ENCODE results near the gene FRS2. TPM values are rescaled to one million over a fixed set of nuclear protein-coding genes. Genes with fewer than 3 reads are reported as not detected.

FRS2 gene
- total and polyA plus RNA-seq, 2 of the 4 experiments (the other 2 are of a cell fraction), result 12.4 to 58.3 TPM

GRCh38 chr12:69566603-69567002 lies 96.4 kb downstream of the FRS2 start:
- no TSS peak for BruUV-seq (replicated peaks)

More at GRCh38 chr12:69566603-69567002, 96.4 kb downstream of the FRS2 start:
- DNase-seq (no peak), ATAC-seq (ENCODE audit: low read depth) (no peak)
- H3K9ac ChIP-seq (ENCODE audit: low read depth, low read length), result no peak overlapping the region
- CTCF ChIA-PET, result interaction anchor here (0.7 kb wide), 1 partner anchor 97 kb away, joined by 5 read pairs; the partner anchor contains the start of gene FRS2
- no peak overlapping the region for H4K91ac ChIP-seq (ENCODE audit: insufficient read depth, low read depth, low read length)
- H4K8ac ChIP-seq (ENCODE audit: low read depth in 2 of 2, low read length in 2 of 2), result no peak overlapping the region
- H2BK20ac ChIP-seq (ENCODE audit: low read depth, low read length), result no peak overlapping the region; the same call in 1 of the 2 replicates
- no peaks in the 10 kb centered on the region for H4K20me1 ChIP-seq (ENCODE audit: insufficient read depth, low read length)
- POLR2A ChIA-PET (ENCODE audit: unreplicated experiment), result no interaction called here
- peaks cover 5% of the 10 kb centered on the region; the same call in 1 of the 2 replicates for H3K9me1 ChIP-seq (ENCODE audit: insufficient read depth, low read length)
- no peak overlapping the region for H2AK9ac ChIP-seq (replicated peaks; ENCODE audit: low read depth, low read length, poor library complexity)
- H3K4me1 ChIP-seq (ENCODE audit: control insufficient read depth, insufficient read depth, low read length), result peaks cover 2% of the 10 kb centered on the region; the same call in 1 of the 2 replicates
- no peak overlapping the region for H3K18ac ChIP-seq (ENCODE audit: low read depth, low read length)
- H3K9me3 ChIP-seq (ENCODE audit: control insufficient read depth, insufficient read depth, low read length), result no peaks in the 10 kb centered on the region
- in situ Hi-C loops (cut with MboI; ENCODE audit: low sequenced_read_pairs), result no loop called here
- H3K4ac ChIP-seq (ENCODE audit: low read depth, low read length), result no peak overlapping the region
- H3K56ac ChIP-seq (ENCODE audit: extremely low read depth, insufficient read depth, low read length), result no peak overlapping the region
- no CpG with 5 or more reads among the region's 3 CpGs for WGBS, 2 experiments (ENCODE audit: extremely low coverage in 2 of 2, insufficient read length in 1 of 2)
- peaks cover 28 to 43% of the 10 kb centered on the region in 2 experiments for H3K79me1 ChIP-seq (ENCODE audit: low read depth in 1 of 2, low read length in 2 of 2)
- H3K23ac ChIP-seq (ENCODE audit: low read depth, low read length), result no peak overlapping the region
- H3K4me2 ChIP-seq (ENCODE audit: low read depth, low read length), result no peak overlapping the region
- H3K27ac ChIP-seq (ENCODE audit: insufficient read depth, low read length), result no peak overlapping the region
- no peak overlapping the region for H2BK5ac ChIP-seq (ENCODE audit: low read depth, low read length, poor library complexity, severe bottlenecking)
- no peak for TF ChIP-seq SMC3 (IDR thresholded peaks at IDR 0.05; ENCODE audit: low read depth, low read length)
- no peak overlapping the region for H2BK120ac ChIP-seq (ENCODE audit: low read depth, low read length)
- no peaks in the 10 kb centered on the region for H3K27me3 ChIP-seq (ENCODE audit: control insufficient read depth, insufficient read depth, low read length)
- peaks cover 14% of the 10 kb centered on the region for H3K36me3 ChIP-seq (ENCODE audit: control insufficient read depth, insufficient read depth, low read length)
- H2AFZ ChIP-seq (replicated peaks; ENCODE audit: low read length, poor library complexity), result no peak overlapping the region
- no peak overlapping the region; the same call in 1 of the 2 replicates for H4K5ac ChIP-seq (ENCODE audit: low read depth, low read length)
- no peak overlapping the region for H3K14ac ChIP-seq (replicated peaks; ENCODE audit: low read depth, low read length)
- H2BK15ac ChIP-seq (ENCODE audit: low read depth, low read length), result no peak overlapping the region
- H2AK5ac ChIP-seq (ENCODE audit: low read depth, low read length), result no peak overlapping the region
- dilution Hi-C loops (cut with HindIII; ENCODE audit: low sequenced_read_pairs, unreplicated experiment), result no loop called here
- H3K4me3 ChIP-seq (ENCODE audit: insufficient read depth, low read depth, low read length), result no peak overlapping the region
- intact Hi-C loops (cut with micrococcal nuclease), result no loop called here
